ENCODE measurements around the gene OPRM1.

OPRM1 gene

GRCh38 chr6:154039231-154039842 is at the start of gene OPRM1:
Gene OPRM1, plus strand, starts transcription at chr6:154039240. Its CDS starts 305 bp downstream, at chr6:154039545.
- DNase-seq = peak; percentile 63
- CTCF ChIA-PET = no interaction called here
- Mint-ChIP-seq H3K9me3 (no peaks in the 10 kb centered on the region), H3K4me3 (no peak within 1 kb of the TSS), H3K27ac (no peak within 1 kb of the TSS), H3K27me3 (peaks cover 16% of the 10 kb centered on the region), H3K36me3 (no peaks in the 10 kb centered on the region), H3K4me1 (no peaks in the 10 kb centered on the region)

GRCh38 chr6:153989989-153990388 is 49.1 kb upstream of the OPRM1 start:
- no peaks in the 10 kb centered on the region for H3K4me1 Mint-ChIP-seq
- H3K27me3 Mint-ChIP-seq = no peaks in the 10 kb centered on the region
- CTCF ChIA-PET = no interaction called here
- H3K27ac Mint-ChIP-seq = no peak overlapping the region
- H3K4me3 Mint-ChIP-seq = no peak overlapping the region
- no peak for DNase-seq
- H3K36me3 Mint-ChIP-seq = no peaks in the 10 kb centered on the region
- no peaks in the 10 kb centered on the region for H3K9me3 Mint-ChIP-seq

- H3K4me3 Mint-ChIP-seq = no peak overlapping the region
- no peaks in the 10 kb centered on the region for H3K4me1 Mint-ChIP-seq
- H3K36me3 Mint-ChIP-seq = no peaks in the 10 kb centered on the region
- no peaks in the 10 kb centered on the region for H3K9me3 Mint-ChIP-seq
- H3K27ac Mint-ChIP-seq = no peak overlapping the region
- H3K27me3 Mint-ChIP-seq = no peaks in the 10 kb centered on the region
- CTCF ChIA-PET = no interaction called here
- DNase-seq = no peak
Measured at GRCh38 chr6:153994004-153994403, 45.0 kb upstream of the OPRM1 start.

- Mint-ChIP-seq H3K27me3 (no peaks in the 10 kb centered on the region), H3K4me1 (no peaks in the 10 kb centered on the region), H3K4me3 (no peak overlapping the region), H3K36me3 (no peaks in the 10 kb centered on the region), H3K9me3 (no peaks in the 10 kb centered on the region), H3K27ac (no peak overlapping the region)
- no peak for DNase-seq
- CTCF ChIA-PET = no interaction called here
Measured at GRCh38 chr6:153994811-153995210, 44.2 kb upstream of the OPRM1 start.

GRCh38 chr6:153997221-153997620 is 41.8 kb upstream of the OPRM1 start:
- Mint-ChIP-seq H3K27ac (no peak overlapping the region), H3K27me3 (no peaks in the 10 kb centered on the region), H3K36me3 (no peaks in the 10 kb centered on the region), H3K9me3 (no peaks in the 10 kb centered on the region), H3K4me3 (no peak overlapping the region), H3K4me1 (no peaks in the 10 kb centered on the region)
- CTCF ChIA-PET = no interaction called here
- DNase-seq = no peak

- no peak for DNase-seq
- no peaks in the 10 kb centered on the region for H3K9me3 Mint-ChIP-seq
- H3K27me3 Mint-ChIP-seq = no peaks in the 10 kb centered on the region
- H3K27ac Mint-ChIP-seq = no peak overlapping the region
- H3K4me3 Mint-ChIP-seq = no peak overlapping the region
- no peaks in the 10 kb centered on the region for H3K4me1 Mint-ChIP-seq
- CTCF ChIA-PET = no interaction called here
- no peaks in the 10 kb centered on the region for H3K36me3 Mint-ChIP-seq
Measured at GRCh38 chr6:154001494-154002285, 37.4 kb upstream of the OPRM1 start.

- H3K4me1 Mint-ChIP-seq = no peaks in the 10 kb centered on the region
- H3K4me3 Mint-ChIP-seq = no peak overlapping the region
- no peaks in the 10 kb centered on the region for H3K9me3 Mint-ChIP-seq
- no peak for DNase-seq
- no peaks in the 10 kb centered on the region for H3K36me3 Mint-ChIP-seq
- H3K27me3 Mint-ChIP-seq = no peaks in the 10 kb centered on the region
- CTCF ChIA-PET = interaction anchor here (0.8 to 1.0 kb wide), 2 partner anchors 11 to 133 kb away, joined by 3 read pairs; no protein-coding TSS in a partner anchor
- no peak overlapping the region for H3K27ac Mint-ChIP-seq
Measured at GRCh38 chr6:154002894-154003293, 36.1 kb upstream of the OPRM1 start.

- H3K27me3 Mint-ChIP-seq = no peaks in the 10 kb centered on the region
- H3K9me3 Mint-ChIP-seq = no peaks in the 10 kb centered on the region
- no peak overlapping the region for H3K4me3 Mint-ChIP-seq
- no peaks in the 10 kb centered on the region for H3K36me3 Mint-ChIP-seq
- CTCF ChIA-PET = no interaction called here
- no peak for DNase-seq
- H3K27ac Mint-ChIP-seq = no peak overlapping the region
- H3K4me1 Mint-ChIP-seq = no peaks in the 10 kb centered on the region
Measured at GRCh38 chr6:154010371-154010770, 28.7 kb upstream of the OPRM1 start.

- DNase-seq = no peak
- Mint-ChIP-seq H3K27ac (no peak overlapping the region), H3K27me3 (no peaks in the 10 kb centered on the region), H3K36me3 (no peaks in the 10 kb centered on the region), H3K9me3 (no peaks in the 10 kb centered on the region), H3K4me3 (no peak overlapping the region), H3K4me1 (no peaks in the 10 kb centered on the region)
- CTCF ChIA-PET = no interaction called here
Measured at GRCh38 chr6:154012852-154013251, 26.2 kb upstream of the OPRM1 start.

- Mint-ChIP-seq H3K27me3 (no peaks in the 10 kb centered on the region), H3K4me1 (no peaks in the 10 kb centered on the region)
Measured at GRCh38 chr6:154017786-154018185, 21.3 kb upstream of the OPRM1 start.

GRCh38 chr6:154030646-154031045 is 8.4 kb upstream of the OPRM1 start:
- Mint-ChIP-seq H3K36me3 (no peaks in the 10 kb centered on the region), H3K27me3 (no peaks in the 10 kb centered on the region), H3K4me1 (no peaks in the 10 kb centered on the region), H3K4me3 (no peak overlapping the region), H3K9me3 (no peaks in the 10 kb centered on the region), H3K27ac (no peak overlapping the region)
- no peak for DNase-seq
- CTCF ChIA-PET = no interaction called here

More at GRCh38 chr6:154017786-154018185, 21.3 kb upstream of the OPRM1 start:
- CTCF ChIA-PET = no interaction called here
- H3K27ac Mint-ChIP-seq = no peak overlapping the region
- no peak overlapping the region for H3K4me3 Mint-ChIP-seq
- no peaks in the 10 kb centered on the region for H3K36me3 Mint-ChIP-seq
- H3K9me3 Mint-ChIP-seq = no peaks in the 10 kb centered on the region
- no peak for DNase-seq

- H3K4me3 Mint-ChIP-seq = no peak overlapping the region
- no peaks in the 10 kb centered on the region for H3K4me1 Mint-ChIP-seq
- H3K9me3 Mint-ChIP-seq = no peaks in the 10 kb centered on the region
- CTCF ChIA-PET = no interaction called here
- H3K27me3 Mint-ChIP-seq = peaks cover 16% of the 10 kb centered on the region
- H3K27ac Mint-ChIP-seq = no peak overlapping the region
- H3K36me3 Mint-ChIP-seq = no peaks in the 10 kb centered on the region
- no peak for DNase-seq
Measured at GRCh38 chr6:154041001-154041400, 2.0 kb downstream of the OPRM1 start.

GRCh38 chr6:154053141-154053540 is 14.1 kb downstream of the OPRM1 start:
- no peaks in the 10 kb centered on the region for H3K9me3 Mint-ChIP-seq
- no peaks in the 10 kb centered on the region for H3K4me1 Mint-ChIP-seq
- H3K27me3 Mint-ChIP-seq = no peaks in the 10 kb centered on the region
- H3K36me3 Mint-ChIP-seq = no peaks in the 10 kb centered on the region
- H3K27ac Mint-ChIP-seq = no peak overlapping the region
- CTCF ChIA-PET = no interaction called here
- no peak for DNase-seq
- H3K4me3 Mint-ChIP-seq = no peak overlapping the region

GRCh38 chr6:154056536-154056935 is 17.5 kb downstream of the OPRM1 start:
- H3K27me3 Mint-ChIP-seq = no peaks in the 10 kb centered on the region
- H3K27ac Mint-ChIP-seq = no peak overlapping the region
- no peaks in the 10 kb centered on the region for H3K36me3 Mint-ChIP-seq
- no peaks in the 10 kb centered on the region for H3K4me1 Mint-ChIP-seq
- CTCF ChIA-PET = no interaction called here
- DNase-seq = no peak
- no peaks in the 10 kb centered on the region for H3K9me3 Mint-ChIP-seq
- no peak overlapping the region for H3K4me3 Mint-ChIP-seq

GRCh38 chr6:154057098-154057497 is 18.1 kb downstream of the OPRM1 start:
- Mint-ChIP-seq H3K36me3 (no peaks in the 10 kb centered on the region), H3K9me3 (no peaks in the 10 kb centered on the region), H3K4me1 (no peaks in the 10 kb centered on the region), H3K4me3 (no peak overlapping the region), H3K27ac (no peak overlapping the region), H3K27me3 (no peaks in the 10 kb centered on the region)
- CTCF ChIA-PET = no interaction called here
- DNase-seq = no peak
